Activated CD4-positive, alpha-beta T cell treated with anti-CD3 and anti-CD28 coated beads for 4 hours (primary cell): ENCODE data around the gene ANP32A.
A peak's percentile ranks its signal among the peaks of the same experiment; 100 is the strongest.

ENCODE experiments used
- DNase-seq, 2 donors: peaks; one replicate each; pipeline ENCODE4 v3.0.0-alpha.2; 2020

Gene ANP32A

DNA sequence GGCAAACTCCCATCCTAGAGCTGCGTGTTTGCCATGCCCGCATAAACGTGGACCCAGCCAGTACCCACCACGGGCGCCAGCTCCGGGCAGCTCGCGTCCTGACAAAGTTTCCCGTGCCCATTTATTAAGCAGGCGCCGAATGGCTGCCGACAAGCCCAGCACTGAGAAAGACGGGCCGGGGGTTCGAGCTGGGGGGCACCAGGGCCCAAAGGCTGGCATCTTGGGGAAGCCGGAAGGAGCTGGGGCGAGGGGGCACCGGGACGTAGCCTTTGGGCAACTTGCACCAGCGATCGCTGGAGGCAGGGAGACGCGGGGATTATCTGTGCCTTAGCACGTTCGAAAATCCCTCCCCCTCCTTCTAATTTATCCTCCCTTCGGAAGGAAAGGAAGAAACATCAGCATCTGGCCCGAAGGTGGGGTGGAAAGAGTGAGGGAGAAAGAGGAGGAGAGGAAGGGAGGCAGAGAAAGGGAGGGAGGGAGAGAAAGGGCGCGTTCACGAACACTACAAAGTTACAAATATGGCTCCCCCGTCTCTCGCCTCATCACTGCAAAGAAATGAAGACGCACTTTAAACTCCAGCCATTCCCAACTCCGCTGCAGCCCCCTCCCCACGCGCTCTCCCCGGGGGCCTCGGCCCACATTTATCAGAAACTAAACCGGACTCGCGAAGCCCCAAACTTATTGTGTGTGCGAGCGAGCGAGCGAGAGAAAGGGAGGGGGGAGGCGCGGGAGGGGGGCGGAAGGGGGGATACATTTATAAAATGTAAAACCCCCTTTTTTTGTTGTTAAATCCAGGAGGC lies 1.0 kb downstream of the ANP32A start:
- DNase-seq = peak; percentile 27 to 38

DNA sequence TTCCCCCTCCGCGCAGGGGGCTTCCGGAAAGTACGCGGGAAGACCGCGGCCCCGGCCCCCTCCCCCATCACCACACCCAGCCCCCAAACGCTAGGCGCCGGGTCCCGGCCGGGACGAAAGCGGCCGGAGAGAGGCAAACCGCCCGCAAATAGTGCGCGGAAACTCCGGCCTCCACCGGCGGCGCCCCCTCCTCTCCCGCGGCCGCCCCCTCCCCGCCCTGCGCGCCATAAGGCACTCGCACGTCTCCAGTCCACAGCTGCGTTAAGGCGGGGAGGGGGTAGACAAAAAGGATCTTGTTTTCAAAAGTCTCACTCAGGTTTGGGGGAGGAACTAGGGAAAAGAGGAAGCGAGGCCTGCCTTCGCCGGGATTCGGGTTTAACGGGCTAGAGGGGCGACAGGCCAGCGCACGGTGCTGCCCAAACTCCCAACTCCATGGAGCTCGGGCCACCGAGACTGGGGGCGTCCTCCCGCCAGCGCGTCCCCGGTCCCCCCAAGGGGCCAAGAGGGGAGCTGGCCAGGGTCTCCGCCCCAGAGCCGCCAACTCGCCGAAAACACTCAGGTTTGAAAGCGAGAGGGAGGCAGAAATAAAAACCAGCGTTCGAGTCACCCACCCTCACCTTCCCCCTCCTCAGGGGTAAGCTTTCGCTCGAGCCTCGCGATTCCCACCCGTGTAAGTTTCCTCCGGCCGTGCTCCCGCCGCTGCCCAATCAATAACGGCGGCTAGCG lies 1.8 kb downstream of the ANP32A start:
- DNase-seq = peak; percentile 26 to 42

DNA sequence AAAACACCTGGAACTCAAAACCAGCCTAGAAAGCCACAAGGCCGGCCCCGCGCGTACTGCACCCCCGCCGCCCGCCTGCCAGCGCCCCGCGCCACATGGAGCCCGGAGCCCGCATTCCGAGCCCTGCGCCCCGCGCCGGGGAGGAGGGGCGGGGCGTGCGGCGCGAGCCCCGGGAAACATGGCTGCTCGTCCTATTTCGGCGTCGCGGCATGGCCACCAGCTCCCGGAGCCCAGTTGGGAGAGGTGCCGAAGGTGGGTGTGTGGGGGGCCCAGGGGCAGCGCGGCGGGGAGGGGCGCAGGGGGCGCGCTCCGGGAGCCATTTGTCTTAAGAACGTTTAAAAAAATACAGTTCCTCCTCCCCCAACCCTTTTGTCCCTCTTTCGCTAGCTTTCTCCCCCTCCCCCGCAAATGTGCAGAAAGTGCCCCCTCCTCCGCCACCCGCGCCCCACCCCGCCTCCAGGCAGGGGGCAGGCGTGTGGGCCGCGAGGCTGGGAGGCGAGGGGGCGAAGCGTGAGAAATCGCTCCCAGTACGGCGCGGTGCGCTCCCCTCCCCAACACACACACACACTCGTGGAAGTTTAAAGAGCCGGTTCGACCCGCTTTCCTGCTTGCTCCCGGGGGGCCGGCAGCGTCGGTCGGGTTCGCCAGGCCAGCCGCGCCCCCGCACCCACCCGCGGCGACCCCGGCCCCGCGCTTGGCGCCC lies 2.5 kb downstream of the ANP32A start:
- peak; percentile 83 to 88 for DNase-seq

DNA sequence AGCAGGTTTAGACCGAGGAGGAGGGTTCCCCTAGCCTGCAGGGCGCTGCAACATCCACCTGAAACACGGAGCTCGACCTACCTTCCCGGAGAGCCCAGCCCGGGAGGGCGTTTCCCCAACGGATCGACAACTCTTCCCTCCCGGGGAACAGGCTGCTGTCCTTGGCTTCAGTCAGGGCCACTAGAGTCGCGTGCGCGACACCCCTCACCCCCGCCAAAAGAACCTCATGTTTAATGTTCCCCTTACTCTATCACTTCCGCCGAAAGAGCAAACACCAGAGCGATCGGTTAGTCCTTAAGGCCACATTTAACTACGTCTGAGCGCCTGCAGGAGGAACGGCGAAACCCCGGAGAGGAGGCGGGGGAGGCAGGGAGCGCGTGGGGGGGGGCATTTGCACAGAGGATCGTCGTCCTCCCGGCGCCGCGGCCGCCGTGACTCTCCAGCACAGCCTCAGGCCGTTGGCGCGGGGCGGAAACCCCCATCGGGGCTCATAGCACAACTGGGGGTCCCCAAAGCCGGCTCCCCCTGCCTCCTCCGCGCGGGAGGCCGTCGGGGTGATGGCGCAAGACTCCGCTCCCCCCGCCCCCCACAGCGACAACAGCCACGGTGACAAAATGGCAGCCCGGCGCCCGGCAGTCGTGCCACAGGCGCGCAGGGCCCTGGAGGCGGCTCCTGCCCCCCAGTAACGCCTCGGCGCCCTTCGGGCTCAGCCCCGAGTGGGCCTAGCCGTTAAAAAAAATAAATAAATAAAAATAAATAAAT lies 3.2 kb downstream of the ANP32A start:
- DNase-seq = peak; percentile 76 to 79

DNA sequence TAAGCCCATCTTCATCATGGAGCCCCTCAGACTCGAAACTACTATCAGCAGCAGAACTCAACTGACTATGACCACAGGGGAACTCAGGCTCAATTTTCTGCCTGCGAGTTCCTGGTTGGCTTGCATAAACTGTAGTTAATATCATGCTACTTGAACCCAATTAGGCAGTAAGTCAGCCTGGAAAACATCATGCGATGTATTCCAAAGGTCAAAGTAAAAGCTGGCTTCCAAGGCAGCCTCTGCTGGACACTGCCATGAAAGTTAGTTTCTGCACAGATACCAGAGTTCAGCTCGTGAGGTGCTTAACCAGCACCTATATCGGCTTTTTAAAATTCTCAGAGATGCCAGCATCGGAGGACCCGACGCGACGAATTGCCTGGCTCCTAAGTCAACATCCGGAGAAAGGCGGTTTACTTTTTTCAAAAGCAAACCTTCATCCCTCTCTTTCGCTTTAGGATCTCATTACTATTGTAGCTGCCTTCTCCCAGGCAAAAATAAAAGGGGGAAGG lies 3.8 kb downstream of the ANP32A start:
- no peak for DNase-seq

DNA sequence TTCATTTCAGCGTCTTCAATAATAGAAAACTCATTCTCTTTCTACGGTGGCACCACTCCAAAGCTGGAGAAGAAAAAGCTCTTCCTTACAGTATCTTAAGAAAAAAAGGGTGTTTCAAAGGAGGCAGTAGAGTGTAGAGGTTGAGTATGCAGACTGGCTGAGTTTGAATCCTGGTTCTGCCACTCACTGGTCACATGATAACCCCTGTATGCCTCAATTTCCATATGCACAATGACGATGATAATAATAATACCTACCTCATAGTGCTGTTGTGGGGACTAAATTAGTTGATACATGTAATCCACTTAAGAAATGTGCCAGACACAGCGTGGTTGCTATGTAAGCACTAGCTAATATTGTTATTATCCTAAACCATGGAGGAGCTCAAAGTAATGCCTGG lies 4.5 kb downstream of the ANP32A start:
- no peak for DNase-seq

DNA sequence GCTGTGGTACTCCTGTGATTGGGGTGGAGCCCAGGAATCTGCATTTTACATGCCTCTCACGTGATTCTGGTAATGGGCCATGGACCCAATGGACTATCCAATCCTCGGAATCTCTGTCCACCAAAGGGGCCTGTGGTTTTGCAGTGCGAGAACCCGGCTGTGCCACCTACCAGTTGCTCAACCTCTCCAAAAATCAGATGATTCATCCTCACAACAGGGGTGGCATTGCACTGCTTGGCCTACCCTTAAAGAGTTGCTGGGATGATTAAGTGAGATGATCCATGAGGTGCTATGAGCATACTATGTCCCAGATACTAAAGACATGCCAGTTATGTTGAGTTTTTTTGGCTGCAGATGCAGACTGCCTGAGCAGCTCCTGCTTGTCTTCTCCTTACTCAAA lies 5.1 kb downstream of the ANP32A start:
- no peak for DNase-seq

DNA sequence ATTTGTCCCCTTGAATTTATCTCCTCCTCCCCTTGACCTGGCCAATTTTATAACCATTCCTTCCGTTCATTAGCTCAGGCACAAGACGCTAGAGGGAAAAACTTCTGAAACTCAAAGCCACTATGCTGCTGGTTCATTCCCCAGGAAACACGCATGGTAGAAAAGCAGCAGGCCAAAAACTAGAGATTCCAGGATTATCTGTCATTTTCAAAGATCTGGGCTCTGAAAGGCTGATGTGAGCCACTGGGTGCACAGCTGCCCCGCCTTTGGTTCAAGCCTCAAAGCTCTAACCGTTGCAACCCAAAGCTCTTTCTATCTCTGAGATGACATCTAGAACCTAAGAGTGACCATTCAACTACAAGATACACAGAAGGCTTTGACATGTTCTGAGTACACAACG lies 6.1 kb downstream of the ANP32A start:
- DNase-seq = no peak

DNA sequence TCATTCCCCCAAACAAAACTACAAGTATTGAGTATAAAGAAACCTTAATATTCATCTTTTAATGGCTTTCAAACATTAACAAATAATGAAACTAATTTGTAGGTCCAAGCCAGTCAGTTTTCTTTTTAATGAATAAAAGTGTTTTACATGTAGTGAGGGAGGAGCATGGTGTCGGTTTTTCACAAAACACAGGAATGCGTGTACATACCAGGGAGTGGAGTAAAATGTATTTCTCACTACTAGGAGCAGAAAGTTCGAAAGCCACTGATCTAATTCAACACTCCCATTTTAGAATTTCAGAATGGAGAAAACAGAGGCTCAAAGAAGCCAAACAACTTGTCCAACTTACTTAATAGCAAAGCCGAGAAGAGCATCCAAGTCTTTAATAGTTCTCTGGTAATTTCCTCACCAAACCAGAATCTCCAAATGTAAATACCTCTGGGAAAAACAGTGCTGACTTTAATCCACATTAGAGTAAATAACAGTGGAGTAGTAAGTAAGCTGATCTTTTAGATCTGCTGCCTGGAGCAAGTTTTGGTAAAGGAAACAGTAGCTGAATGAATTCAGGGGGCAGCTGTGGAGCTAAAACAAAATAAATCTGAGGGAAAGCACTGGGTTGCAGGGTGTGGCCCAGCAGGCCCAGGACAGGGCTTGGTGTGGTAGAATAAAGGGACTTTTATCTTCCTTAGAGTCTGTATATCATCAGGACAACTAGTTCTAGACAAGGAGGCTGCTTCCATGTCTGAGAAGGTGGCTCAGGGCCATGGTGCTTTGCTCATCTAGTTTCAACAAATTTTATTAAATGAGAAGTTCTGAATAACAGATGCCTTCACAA lies 7.9 kb downstream of the ANP32A start:
- no peak for DNase-seq

DNA sequence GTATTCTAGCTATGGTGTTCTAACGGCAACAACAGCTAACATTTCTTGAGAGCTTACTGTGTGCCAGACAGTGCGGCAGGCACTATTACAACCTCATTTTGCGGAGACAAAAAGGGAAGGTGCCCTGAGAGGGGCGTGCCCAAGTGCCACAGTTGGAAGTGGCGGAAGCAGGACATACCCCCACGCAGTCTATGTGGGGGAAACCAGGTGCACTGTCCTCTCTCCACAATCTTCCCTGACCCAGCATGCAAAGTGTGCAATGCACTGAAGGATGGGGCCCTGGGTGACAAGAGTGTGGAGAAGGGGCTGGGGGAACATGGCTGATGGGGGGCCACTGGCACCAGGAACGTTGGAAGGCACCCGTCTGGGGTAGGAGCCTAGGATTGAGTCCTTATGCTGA lies 8.6 kb downstream of the ANP32A start:
- DNase-seq = no peak

DNA sequence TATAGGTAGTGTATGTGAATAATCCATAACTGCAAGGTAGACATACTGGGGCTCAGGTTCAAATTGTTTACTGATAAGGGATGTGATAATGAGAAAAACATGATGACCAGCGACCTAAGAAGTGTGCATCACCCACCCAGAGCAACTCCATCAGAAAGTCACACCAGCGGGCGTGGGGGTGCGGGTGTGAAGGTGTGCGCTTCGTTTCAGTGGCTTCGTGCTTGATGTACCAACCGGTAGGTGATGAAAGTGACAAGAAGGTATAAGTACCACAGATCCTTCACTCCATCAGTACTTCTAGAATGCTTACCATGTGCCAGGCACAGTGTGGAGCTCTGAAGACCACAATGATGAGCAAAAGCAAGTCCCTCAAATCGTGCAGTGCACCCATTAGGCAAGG lies 11.2 kb downstream of the ANP32A start:
- DNase-seq = no peak

DNA sequence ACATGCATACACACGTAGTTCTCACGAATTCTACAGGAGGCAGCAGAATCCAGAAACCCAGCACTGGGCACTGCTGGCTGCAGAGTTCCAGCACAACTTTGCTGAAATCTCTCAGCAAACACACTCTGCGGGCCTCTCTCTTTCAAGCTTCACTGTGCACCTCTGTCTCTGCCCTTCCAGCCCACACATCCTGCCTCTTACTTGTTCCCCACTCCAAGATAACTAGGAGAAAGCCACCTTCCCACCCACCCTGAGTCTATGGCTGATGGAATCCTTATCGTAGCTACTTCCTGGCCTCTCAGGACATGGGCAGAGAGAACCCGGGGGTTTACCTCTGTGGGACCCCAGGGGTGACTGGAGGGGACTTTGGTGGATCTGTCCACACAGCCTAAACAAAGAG lies 11.9 kb downstream of the ANP32A start:
- no peak for DNase-seq

DNA sequence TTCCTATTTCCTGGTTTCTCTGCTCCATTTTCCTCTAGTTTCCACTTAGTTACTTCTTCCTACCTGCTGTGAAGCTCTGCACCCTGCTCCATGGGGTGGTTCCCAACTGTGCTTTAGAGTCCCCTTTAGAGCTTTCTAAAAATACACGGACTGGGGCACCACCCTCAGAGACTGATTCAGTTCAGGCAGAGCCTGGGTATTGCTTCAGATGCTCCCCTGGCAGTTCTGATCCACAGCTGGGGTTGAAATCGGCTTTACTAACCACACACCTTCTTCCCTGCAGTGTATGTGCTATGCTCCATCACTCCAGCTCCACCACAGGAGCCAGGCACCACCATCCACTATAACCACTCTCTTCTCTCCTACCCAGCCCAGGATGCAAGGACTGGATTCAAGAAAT lies 12.6 kb downstream of the ANP32A start:
- DNase-seq = no peak

DNA sequence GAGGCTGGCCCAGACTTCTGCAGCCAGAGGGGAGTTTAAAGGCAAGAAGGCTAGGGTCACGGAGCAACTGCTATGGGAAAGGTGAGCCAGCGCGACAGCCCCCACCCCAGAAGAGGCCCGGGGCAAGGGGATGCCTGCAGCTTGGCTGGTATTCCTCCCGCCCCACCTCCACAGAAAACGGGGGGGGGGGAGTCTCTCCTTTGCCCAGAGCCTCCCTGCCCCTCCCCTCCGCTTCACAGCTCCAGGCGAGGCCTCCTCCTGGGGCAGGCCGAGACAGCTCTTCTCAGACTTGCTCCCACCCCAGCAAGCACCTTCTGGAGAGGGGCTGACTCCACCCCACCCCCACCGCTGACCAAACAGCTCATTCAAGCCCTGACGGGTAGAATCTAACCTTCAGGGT lies 13.4 kb downstream of the ANP32A start:
- DNase-seq = no peak

DNA sequence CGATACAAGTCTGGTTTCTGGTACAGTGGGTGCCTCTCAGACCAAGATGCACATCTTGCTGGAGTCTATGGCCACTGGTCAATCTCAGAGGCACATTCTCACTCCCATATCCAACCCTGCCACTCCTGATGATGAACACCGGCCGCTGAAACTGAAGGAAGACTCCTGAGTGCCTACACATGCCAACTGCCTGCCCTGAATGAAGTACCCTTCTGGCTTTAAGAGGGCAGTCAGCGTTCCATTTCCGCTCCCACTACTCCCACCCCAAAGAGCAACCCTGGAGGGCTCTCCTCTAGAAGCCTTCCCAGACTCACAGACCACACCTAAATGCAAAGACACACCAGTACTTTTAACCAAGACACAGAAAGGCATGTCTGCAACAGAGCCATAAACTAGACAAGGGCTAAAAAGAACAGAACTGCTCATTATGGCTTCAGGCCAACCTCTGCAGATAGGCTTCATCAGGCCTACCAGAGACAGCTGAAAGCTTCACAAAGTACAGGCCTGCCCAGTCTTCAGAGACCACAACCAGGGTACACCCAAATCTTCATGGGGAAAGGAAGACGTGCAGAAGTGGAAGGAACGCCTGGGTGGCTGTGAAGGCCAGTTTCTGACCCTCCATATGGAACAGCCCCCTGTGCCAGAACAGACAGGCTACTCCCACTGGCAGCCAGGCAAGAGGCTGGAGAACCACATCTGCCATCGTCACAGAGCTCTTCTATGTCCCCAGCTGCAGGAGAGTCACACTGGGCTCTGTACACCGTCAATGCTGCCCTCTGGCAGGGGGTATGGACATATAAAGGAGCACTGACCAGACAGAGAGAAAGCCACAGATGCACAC lies 14.3 kb downstream of the ANP32A start:
- DNase-seq = no peak

DNA sequence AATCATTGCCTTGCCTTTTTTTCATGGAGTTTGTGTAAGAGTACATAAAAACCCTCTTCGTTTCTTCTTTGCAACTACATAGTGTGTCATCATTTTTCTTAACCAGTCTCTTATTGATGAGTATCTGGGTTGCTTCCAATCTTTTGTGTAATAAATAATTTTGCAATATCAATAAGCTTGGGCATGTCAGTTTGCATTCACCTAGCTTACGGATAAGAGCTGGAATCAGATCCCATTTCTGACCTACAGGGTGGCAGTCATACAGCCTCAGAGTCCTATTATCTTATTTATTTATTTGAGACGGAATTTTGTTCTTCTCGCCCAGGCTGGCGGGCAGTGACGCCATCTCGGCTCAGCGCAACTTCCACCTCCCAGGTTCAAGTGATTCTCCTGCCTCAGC lies 18.3 kb downstream of the ANP32A start:
- no peak for DNase-seq

DNA sequence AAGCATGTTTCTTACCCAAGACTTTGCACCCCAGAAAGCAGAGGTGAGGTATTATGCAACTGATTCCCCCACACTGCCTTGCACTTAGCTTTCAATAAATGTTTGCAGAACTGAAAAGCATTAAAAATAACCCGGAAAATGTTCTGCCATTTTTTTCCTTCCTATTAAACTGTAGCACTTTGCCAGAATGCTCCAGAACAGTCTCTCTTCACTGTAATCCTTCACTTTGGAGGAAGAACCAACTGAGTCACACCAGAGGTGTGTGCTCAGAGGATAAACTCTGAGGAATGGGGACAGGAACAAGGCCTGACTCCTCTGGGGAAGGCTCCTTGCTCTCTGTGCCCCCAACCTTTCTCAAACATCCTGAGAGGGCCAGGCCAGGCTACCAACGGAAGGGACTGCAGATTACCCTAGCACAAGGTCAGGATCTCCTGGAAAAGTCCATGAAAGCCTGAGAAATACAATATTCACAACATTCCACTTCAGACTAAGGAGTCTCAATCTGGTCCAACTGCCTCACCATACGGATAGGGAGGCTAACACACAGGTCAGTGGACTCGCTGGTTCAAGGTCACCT lies 19.0 kb downstream of the ANP32A start:
- DNase-seq = no peak

DNA sequence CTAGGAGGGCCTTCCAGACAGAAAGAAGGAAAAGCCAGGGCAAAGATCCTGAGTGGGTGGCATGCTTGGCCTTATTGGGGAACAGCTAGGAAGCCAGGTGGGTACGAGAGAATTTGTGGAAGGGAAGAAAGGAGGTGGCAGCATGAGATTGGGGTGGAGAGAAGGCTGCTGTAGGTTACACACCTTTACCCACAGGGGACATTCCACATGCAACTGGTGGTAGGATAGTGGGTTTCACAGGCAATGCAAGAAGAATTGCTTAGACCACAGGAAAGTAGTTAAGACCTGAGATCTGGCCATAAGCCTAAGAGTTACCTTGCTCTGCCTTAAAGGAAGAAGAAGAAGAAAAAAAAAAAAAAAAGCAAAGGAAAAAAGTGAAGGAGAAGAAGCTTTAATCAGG lies 19.8 kb downstream of the ANP32A start:
- DNase-seq = no peak

DNA sequence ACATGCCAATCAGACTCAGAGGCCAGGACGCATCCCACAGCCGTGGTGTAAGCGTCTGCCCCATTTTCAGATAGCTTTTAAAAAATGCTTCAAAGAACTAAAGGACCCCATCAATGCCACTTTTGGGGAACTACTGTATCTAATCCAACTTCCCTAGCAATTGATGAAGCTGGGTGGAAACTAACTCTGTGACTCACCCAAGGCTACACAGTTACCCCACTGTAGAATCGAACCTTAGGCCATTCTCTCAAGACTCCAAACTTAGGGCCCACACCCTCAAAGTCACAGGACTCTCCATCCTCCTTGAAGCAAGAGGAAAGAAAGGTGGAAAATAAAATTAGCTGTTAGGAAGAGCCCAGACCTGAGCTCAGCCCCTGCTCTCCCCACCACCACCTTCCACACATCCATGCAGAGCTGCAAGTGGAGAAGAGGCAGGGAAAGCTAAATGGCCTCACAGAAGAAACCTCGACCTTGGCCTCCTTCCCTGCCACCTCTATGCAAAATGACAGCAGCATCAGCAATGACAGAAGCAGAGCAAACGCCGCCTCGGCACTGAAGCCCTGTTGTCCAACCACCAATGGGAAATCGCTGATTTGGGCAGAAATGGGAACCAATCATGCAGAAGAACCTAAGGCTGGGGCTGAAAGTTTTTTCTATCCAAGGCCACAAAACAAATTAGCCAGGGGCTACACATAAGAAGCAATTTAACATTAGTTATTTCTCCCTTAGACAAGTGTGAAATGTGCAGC lies 22.2 kb downstream of the ANP32A start:
- DNase-seq = no peak
